SU-DHL-6 (cell line): ENCODE results near the gene RAPGEF4.

Experiments used
- H2AFZ ChIP-seq: fragments of 200-600 bp; sonication (generic); 2 replicates; pipeline ENCODE4 v1.6.1; 2014; ENCODE audit warnings: low read depth, mild to moderate bottlenecking, moderate library complexity, mixed read lengths, antibody characterized with exemption, low read length; ENCODE audit not compliant: severe bottlenecking
- H3F3A ChIP-seq: fragments of 200-600 bp; shearing (Covaris generic); 2 replicates; pipeline ENCODE4 v1.6.0; 2016; ENCODE audit warnings: antibody characterized with exemption, mild to moderate bottlenecking; ENCODE audit not compliant: insufficient read depth
- H3K27ac ChIP-seq: fragments of 200-600 bp; sonication (generic); 2 replicates; pipeline ENCODE4 v1.5.1; 2016; ENCODE audit warnings: low read depth, mild to moderate bottlenecking, low read length, moderate library complexity, mixed read lengths
- H3K27me3 ChIP-seq: fragments of 200-600 bp; sonication (generic), shearing (Covaris generic); 2 replicates; pipeline ENCODE4 v1.6.0; 2014; ENCODE audit warnings: mild to moderate bottlenecking, low read length
- H3K36me3 ChIP-seq: fragments of 200-600 bp; sonication (generic); 2 replicates; pipeline ENCODE4 v1.6.1; 2014; ENCODE audit warnings: mild to moderate bottlenecking, low read length, mixed read lengths
- H3K4me2 ChIP-seq: fragments of 300-600, 200-600 bp; shearing (Covaris generic), sonication (generic); 2 replicates; pipeline ENCODE4 v1.6.0; 2014; ENCODE audit warnings: low read length, low read depth, mild to moderate bottlenecking; ENCODE audit not compliant: poor library complexity, severe bottlenecking
- H3K4me3 ChIP-seq: fragments of 200-600 bp; sonication (generic); 2 replicates; pipeline ENCODE4 v1.5.1; 2014; ENCODE audit warnings: antibody characterized with exemption, low read length, mild to moderate bottlenecking, mixed read lengths; ENCODE audit not compliant: insufficient read depth, poor library complexity, severe bottlenecking
- H3K79me2 ChIP-seq: fragments of 200-600 bp; sonication (generic); 2 replicates; pipeline ENCODE4 v1.6.1; 2014; ENCODE audit warnings: mild to moderate bottlenecking, low read length, moderate library complexity; ENCODE audit not compliant: insufficient read depth
- H3K9ac ChIP-seq: fragments of 200-600 bp; sonication (generic); 2 replicates; pipeline ENCODE4 v1.7.0; 2014; ENCODE audit warnings: mild to moderate bottlenecking, low read length
- H3K9me2 ChIP-seq: fragments of 200-600 bp; sonication (generic); replicated peaks from 2 replicates; pipeline ENCODE4 v1.6.1; 2014; ENCODE audit warnings: low read length; ENCODE audit not compliant: insufficient read depth
- H3K9me3 ChIP-seq: fragments of 200-600 bp; sonication (generic); 2 replicates; pipeline ENCODE4 v1.6.1; 2014; ENCODE audit warnings: low read length, mixed read lengths; ENCODE audit not compliant: insufficient read depth
- H4K20me1 ChIP-seq: fragments of 200-600 bp; sonication (generic); 2 replicates; pipeline ENCODE4 v1.6.1; 2014; ENCODE audit warnings: low read depth, mild to moderate bottlenecking, antibody characterized with exemption, low read length, moderate library complexity, mixed read lengths
- EZH2phosphoT487 ChIP-seq: fragments of 200-600 bp; sonication (generic), shearing (Covaris generic); conservative IDR thresholded peaks from 2 replicates; pipeline ENCODE4 v1.6.1; 2018; ENCODE audit warnings: mild to moderate bottlenecking, antibody characterized with exemption, low read length, moderate library complexity, mixed read lengths
- TF ChIP-seq, protein P1 (sequence below): fragments of 200-600 bp; sonication (generic); IDR thresholded peaks from one replicate; pipeline ENCODE4 v1.5.1; 2017; ENCODE audit warnings: antibody characterized with exemption, mild to moderate bottlenecking, low read length, moderate library complexity; ENCODE audit not compliant: insufficient read depth, poor library complexity, severe bottlenecking

RAPGEF4 gene

DNA sequence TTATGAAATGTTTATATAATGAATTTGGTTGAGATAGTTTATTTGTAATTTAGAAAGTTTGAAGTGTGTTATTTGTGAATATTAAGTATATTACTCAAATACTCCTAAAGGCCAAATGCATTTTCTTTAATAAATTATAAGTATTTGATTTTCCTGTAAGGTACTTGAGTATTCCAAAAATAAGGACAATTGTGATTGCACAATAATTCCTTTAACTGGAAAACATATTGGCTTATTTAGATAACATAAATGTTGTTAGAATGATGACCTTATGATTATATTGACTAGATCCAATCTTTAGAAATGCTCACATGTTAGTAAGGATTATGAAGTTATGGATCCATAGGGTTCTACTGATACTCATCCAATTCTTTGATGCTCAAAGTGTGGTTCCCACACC lies 214.9 kb downstream of the RAPGEF4 start:
- no peak overlapping the region for H3K27ac ChIP-seq
- no peaks in the 10 kb centered on the region for H3K9me2 ChIP-seq
- TF ChIP-seq, protein P1, sequence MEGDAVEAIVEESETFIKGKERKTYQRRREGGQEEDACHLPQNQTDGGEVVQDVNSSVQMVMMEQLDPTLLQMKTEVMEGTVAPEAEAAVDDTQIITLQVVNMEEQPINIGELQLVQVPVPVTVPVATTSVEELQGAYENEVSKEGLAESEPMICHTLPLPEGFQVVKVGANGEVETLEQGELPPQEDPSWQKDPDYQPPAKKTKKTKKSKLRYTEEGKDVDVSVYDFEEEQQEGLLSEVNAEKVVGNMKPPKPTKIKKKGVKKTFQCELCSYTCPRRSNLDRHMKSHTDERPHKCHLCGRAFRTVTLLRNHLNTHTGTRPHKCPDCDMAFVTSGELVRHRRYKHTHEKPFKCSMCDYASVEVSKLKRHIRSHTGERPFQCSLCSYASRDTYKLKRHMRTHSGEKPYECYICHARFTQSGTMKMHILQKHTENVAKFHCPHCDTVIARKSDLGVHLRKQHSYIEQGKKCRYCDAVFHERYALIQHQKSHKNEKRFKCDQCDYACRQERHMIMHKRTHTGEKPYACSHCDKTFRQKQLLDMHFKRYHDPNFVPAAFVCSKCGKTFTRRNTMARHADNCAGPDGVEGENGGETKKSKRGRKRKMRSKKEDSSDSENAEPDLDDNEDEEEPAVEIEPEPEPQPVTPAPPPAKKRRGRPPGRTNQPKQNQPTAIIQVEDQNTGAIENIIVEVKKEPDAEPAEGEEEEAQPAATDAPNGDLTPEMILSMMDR = no peak
- no peak for TF ChIP-seq EZH2phosphoT487
- no peaks in the 10 kb centered on the region for H3K9me3 ChIP-seq
- H3K27me3 ChIP-seq = no peaks in the 10 kb centered on the region
- H3K9ac ChIP-seq = no peak overlapping the region
- H3K79me2 ChIP-seq = no peaks in the 10 kb centered on the region
- no peak overlapping the region for H2AFZ ChIP-seq
- H3F3A ChIP-seq = no peaks in the 10 kb centered on the region
- no peak overlapping the region for H3K4me2 ChIP-seq
- H4K20me1 ChIP-seq = no peaks in the 10 kb centered on the region
- no peak overlapping the region for H3K4me3 ChIP-seq
- no peaks in the 10 kb centered on the region for H3K36me3 ChIP-seq

- H3K36me3 ChIP-seq = no peaks in the 10 kb centered on the region
- H3K9me3 ChIP-seq = no peaks in the 10 kb centered on the region
- no peak overlapping the region for H3K27ac ChIP-seq
- no peak for TF ChIP-seq EZH2phosphoT487
- TF ChIP-seq, protein P1 = no peak
- no peaks in the 10 kb centered on the region for H3K79me2 ChIP-seq
- no peaks in the 10 kb centered on the region for H3F3A ChIP-seq
- H3K9ac ChIP-seq = no peak overlapping the region
- no peak overlapping the region for H3K4me3 ChIP-seq
- H2AFZ ChIP-seq = no peak overlapping the region
- H3K27me3 ChIP-seq = no peaks in the 10 kb centered on the region
- no peaks in the 10 kb centered on the region for H3K9me2 ChIP-seq
- H3K4me2 ChIP-seq = no peak overlapping the region
- no peaks in the 10 kb centered on the region for H4K20me1 ChIP-seq
These were observed 215.9 kb downstream of the RAPGEF4 start for GRCh38 chr2:172951554-172951953.

DNA sequence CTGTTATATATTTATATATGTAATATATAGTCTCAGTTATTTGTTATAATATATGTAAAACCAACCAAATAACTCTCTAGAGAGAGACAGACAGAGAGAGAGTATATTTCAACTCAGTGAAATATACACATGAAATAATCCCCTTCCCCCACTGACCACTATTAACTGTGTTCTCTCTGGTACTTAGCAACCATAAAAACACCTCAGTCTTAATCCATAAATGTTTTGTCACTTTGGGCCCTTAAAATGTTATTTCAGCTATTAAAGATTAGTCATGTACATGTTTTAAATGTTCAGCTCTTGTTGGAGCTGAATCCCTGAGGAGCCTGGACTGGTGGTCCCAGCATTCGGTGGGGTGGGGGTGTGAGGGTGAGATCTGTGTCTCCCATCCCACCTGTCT lies 217.8 kb downstream of the RAPGEF4 start:
- Histone ChIP-seq H3K79me2 (no peaks in the 10 kb centered on the region), H3K9me3 (no peaks in the 10 kb centered on the region), H3K9ac (no peak overlapping the region), H4K20me1 (no peaks in the 10 kb centered on the region), H3K27me3 (no peaks in the 10 kb centered on the region), H3K4me2 (no peak overlapping the region), H3K27ac (no peak overlapping the region), H2AFZ (no peak overlapping the region), H3K4me3 (no peak overlapping the region), H3F3A (no peaks in the 10 kb centered on the region), H3K9me2 (no peaks in the 10 kb centered on the region), H3K36me3 (no peaks in the 10 kb centered on the region)
- TF ChIP-seq EZH2phosphoT487 = no peak
- TF ChIP-seq, protein P1 = no peak
